ENCODE data around the gene EIF3CL.
"Not testable (repeated sequence)": the region's sequence is repeated elsewhere in the genome, so short reads cannot be mapped to it uniquely, and the experiment has no call there.

DNA sequence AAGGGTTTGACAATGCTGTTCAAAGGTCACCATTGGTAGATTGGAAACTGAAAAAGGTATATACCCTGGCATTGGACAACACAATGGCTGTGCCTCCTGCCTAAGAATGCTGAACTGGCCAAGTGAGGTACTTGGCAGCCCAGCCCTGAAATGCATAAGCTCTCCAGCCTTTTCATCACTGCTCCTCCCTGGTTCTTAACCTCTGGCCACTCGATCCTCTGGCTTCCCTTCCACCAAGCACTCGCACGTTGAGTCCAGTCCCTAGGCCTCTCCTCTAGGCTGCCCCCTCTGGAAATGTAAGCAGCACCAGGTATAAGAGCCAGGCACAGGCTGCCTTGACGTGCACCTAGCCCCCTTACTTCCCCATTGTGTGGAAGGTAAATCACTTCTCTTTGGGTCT lies 42.7 kb upstream of the EIF3CL start:
- TF ChIP-seq, protein P1, sequence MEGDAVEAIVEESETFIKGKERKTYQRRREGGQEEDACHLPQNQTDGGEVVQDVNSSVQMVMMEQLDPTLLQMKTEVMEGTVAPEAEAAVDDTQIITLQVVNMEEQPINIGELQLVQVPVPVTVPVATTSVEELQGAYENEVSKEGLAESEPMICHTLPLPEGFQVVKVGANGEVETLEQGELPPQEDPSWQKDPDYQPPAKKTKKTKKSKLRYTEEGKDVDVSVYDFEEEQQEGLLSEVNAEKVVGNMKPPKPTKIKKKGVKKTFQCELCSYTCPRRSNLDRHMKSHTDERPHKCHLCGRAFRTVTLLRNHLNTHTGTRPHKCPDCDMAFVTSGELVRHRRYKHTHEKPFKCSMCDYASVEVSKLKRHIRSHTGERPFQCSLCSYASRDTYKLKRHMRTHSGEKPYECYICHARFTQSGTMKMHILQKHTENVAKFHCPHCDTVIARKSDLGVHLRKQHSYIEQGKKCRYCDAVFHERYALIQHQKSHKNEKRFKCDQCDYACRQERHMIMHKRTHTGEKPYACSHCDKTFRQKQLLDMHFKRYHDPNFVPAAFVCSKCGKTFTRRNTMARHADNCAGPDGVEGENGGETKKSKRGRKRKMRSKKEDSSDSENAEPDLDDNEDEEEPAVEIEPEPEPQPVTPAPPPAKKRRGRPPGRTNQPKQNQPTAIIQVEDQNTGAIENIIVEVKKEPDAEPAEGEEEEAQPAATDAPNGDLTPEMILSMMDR (IDR thresholded peaks at IDR 0.05) = not testable (repeated sequence)
- TF ChIP-seq POLR2AphosphoS5, POLR2A (IDR thresholded peaks at IDR 0.05): not testable (repeated sequence)
